Stimulated activated CD4-positive, alpha-beta T cell treated with anti-CD3 and anti-CD28 coated beads, TNF-alpha, amount 100 ng/mL, for 48 hours (primary cell): ENCODE results near the gene APOB.
A peak's percentile ranks its signal among the peaks of the same experiment; 100 is the strongest.

Experiments
- DNase-seq, 3 donors: peaks; one replicate each; pipeline ENCODE4 v3.0.0-alpha.2; 2020; ENCODE audit warnings: low read depth in 3 of 3

Gene APOB

GRCh38 chr2:21046506-21046905 lies 2.6 kb upstream of the APOB start:
- DNase-seq = no peak

GRCh38 chr2:21044694-21045371 lies 960 bp upstream of the APOB start:
- no peak for DNase-seq

GRCh38 chr2:21042958-21043743 lies 722 bp downstream of the APOB start:
- peak; percentile 7 to 35 (median 26) for DNase-seq

- no peak for DNase-seq
Observed at GRCh38 chr2:21042708-21042957, 1.2 kb downstream of the APOB start.

GRCh38 chr2:21041943-21042707 lies 1.7 kb downstream of the APOB start:
- no peak for DNase-seq

GRCh38 chr2:21041462-21041861 lies 2.4 kb downstream of the APOB start:
- no peak for DNase-seq

- no peak for DNase-seq
Observed at GRCh38 chr2:21040468-21041377, 3.1 kb downstream of the APOB start.

- no peak for DNase-seq
Observed at GRCh38 chr2:21039979-21040467, 3.9 kb downstream of the APOB start.

- no peak for DNase-seq
Observed at GRCh38 chr2:21039080-21039556, 4.8 kb downstream of the APOB start.

GRCh38 chr2:21038403-21039073 lies 5.3 kb downstream of the APOB start:
- DNase-seq = no peak

- DNase-seq = no peak
Observed at GRCh38 chr2:21037671-21038108, 6.2 kb downstream of the APOB start.

GRCh38 chr2:21036708-21037670 lies 6.9 kb downstream of the APOB start:
- DNase-seq = no peak

GRCh38 chr2:21035974-21036707 lies 7.7 kb downstream of the APOB start:
- no peak for DNase-seq

- no peak for DNase-seq
Observed at GRCh38 chr2:21035282-21035973, 8.4 kb downstream of the APOB start.

GRCh38 chr2:21034972-21035279 lies 8.9 kb downstream of the APOB start:
- no peak for DNase-seq

GRCh38 chr2:21034156-21034971 lies 9.5 kb downstream of the APOB start:
- DNase-seq = no peak

- no peak for DNase-seq
Observed at GRCh38 chr2:21033237-21034155, 10.4 kb downstream of the APOB start.
